K562 (cell line): ENCODE measurements around the gene FAM114A1. TPM values are rescaled to one million over a fixed set of nuclear protein-coding genes. Genes with fewer than 3 reads are reported as not detected.

Experiments
- ATAC-seq: fragments of 200-7000 bp; cut with Tn5 transposase; 3 replicates; pipeline ENCODE4 v1.9.1; 2020; ENCODE audit warnings: moderate library complexity
- BruUV-seq: library from RNA; stranded (reverse); fragments of 400-500 nt; replicated peaks from 2 replicates; lab custom pipeline; 2021; lab: Mats Ljungman, UMichigan
- CTCF ChIA-PET: fragments of 300-600 bp; formaldehyde crosslinking; extraction: SDS; loops from one replicate; lab custom pipeline; 2021; ENCODE audit warnings: low intra/inter-chr PET ratio; lab: Yijun Ruan, JAX
- POLR2A ChIA-PET: fragments of 300-600, 350-650 bp; sonication (Branson Sonifier 250); formaldehyde crosslinking; extraction: SDS; loops from one replicate; lab custom pipeline; 2021; ENCODE audit warnings: antibody characterized with exemption, inconsistent platforms; lab: Yijun Ruan, JAX
- DNase-seq, 4 experiments: peaks; one replicate each; pipeline versions ENCODE4 v3.0.0 to v3.0.0-alpha.2; 2011 to 2018; ENCODE audit warnings: low spot score in 3 of 4, mixed read lengths in 3 of 4; ENCODE audit errors: extremely low read depth in 1 of 4
- FAIRE-seq: peaks from 2 replicates; lab custom pipeline; 2011; peaks lifted over from hg19 to GRCh38; lab: Jason Lieb, UNC
- H2AFZ ChIP-seq: 2 replicates; pipeline ENCODE4 v1.6.0; 2011; ENCODE audit warnings: low read depth, low read length, control low read depth, inconsistent platforms
- H3K27ac ChIP-seq: fragments of 200-600 bp; 3 replicates; pipeline ENCODE4 v1.8.0; 2011; ENCODE audit warnings: low read depth, mild to moderate bottlenecking, control low read depth, inconsistent platforms, low read length, moderate library complexity, mixed read lengths; ENCODE audit errors: extremely low read depth
- H3K27me3 ChIP-seq, 2 experiments: fragments of 300-600 bp in 1 of 2; 2 replicates in 1 of 2; 3 replicates in 1 of 2; pipeline versions ENCODE4 v1.6.0 to v1.8.0; 2011; ENCODE audit warnings: inconsistent platforms in 2 of 2, low read length in 2 of 2, mild to moderate bottlenecking in 1 of 2, mixed read lengths in 1 of 2, moderate library complexity in 1 of 2; ENCODE audit not compliant: control insufficient read depth in 2 of 2, insufficient read depth in 2 of 2
- H3K36me3 ChIP-seq: fragments of 300-600 bp; 3 replicates; pipeline ENCODE4 v1.8.0; 2011; ENCODE audit warnings: mild to moderate bottlenecking, low read length, inconsistent platforms; ENCODE audit not compliant: control insufficient read depth, insufficient read depth
- H3K4me1 ChIP-seq, 2 experiments: fragments of 200-600 bp in 1 of 2; replicated peaks in 1 of 2; 2 replicates in 1 of 2; 3 replicates in 1 of 2; pipeline versions ENCODE4 v1.5.1 to v1.8.0; 2011; ENCODE audit warnings: inconsistent platforms in 2 of 2, low read length in 2 of 2, mild to moderate bottlenecking in 1 of 2, mixed read lengths in 1 of 2, moderate library complexity in 1 of 2; ENCODE audit not compliant: control insufficient read depth in 2 of 2, insufficient read depth in 2 of 2
- H3K4me2 ChIP-seq: 2 replicates; pipeline ENCODE4 v1.6.1; 2011; ENCODE audit warnings: low read length, control low read depth, inconsistent platforms, mixed read lengths; ENCODE audit not compliant: insufficient read depth
- H3K4me3 ChIP-seq: fragments of 200-600 bp; sonication (generic), shearing (Covaris generic); 2 replicates; pipeline ENCODE4 v1.5.1; 2016; ENCODE audit warnings: control low read depth, inconsistent platforms
- H3K79me2 ChIP-seq: fragments of 200-600 bp; 3 replicates; pipeline ENCODE4 v1.8.0; 2011; ENCODE audit warnings: low read length, inconsistent platforms; ENCODE audit not compliant: control insufficient read depth, insufficient read depth
- H3K9ac ChIP-seq, 2 experiments: 2 replicates each; pipeline versions ENCODE4 v1.6.0 to v1.6.1; 2011; ENCODE audit warnings: low read depth in 2 of 2, low read length in 2 of 2, control low read depth in 1 of 2, inconsistent platforms in 1 of 2, mild to moderate bottlenecking in 1 of 2, mixed read lengths in 1 of 2; ENCODE audit not compliant: insufficient read depth in 1 of 2
- H3K9me1 ChIP-seq: one replicate; pipeline ENCODE4 v1.6.0; 2011; ENCODE audit warnings: inconsistent platforms, mild to moderate bottlenecking, low read length, moderate library complexity; ENCODE audit not compliant: control insufficient read depth, insufficient read depth
- H3K9me3 ChIP-seq: replicated peaks from 2 replicates; pipeline ENCODE4 v1.5.1; 2011; ENCODE audit warnings: low read depth, low read length, inconsistent platforms; ENCODE audit not compliant: control insufficient read depth, insufficient read depth
- H4K20me1 ChIP-seq: replicated peaks from 2 replicates; pipeline ENCODE4 v1.6.1; 2011; ENCODE audit warnings: low read length, inconsistent platforms, mixed read lengths; ENCODE audit not compliant: control insufficient read depth, insufficient read depth
- C11orf30 ChIP-seq: fragments of 450-650 bp; IDR thresholded peaks from 2 replicates; pipeline ENCODE4 v1.6.1; 2016; ENCODE audit warnings: low read depth, mild to moderate bottlenecking
- COPS2 ChIP-seq: fragments of 450-650 bp; conservative IDR thresholded peaks from 2 replicates; pipeline ENCODE4 v1.6.1; 2016; ENCODE audit warnings: mild to moderate bottlenecking, moderate library complexity
- ETV5 ChIP-seq: sonication (generic); formaldehyde crosslinking; IDR thresholded peaks from 2 replicates; pipeline ENCODE4 v1.4.0; 2020; ENCODE audit warnings: low read depth, mild to moderate bottlenecking, missing genetic modification reagents
- PHTF2 ChIP-seq: fragments of 250-450 bp; sonication (Bioruptor Pico); IDR thresholded peaks from 2 replicates; pipeline ENCODE4 v1.5.0; 2021; ENCODE audit warnings: mild to moderate bottlenecking
- RAD21 ChIP-seq, 2 experiments: fragments of 250-450 bp in 1 of 2; fragments of 450-650 bp in 1 of 2; sonication (Bioruptor Pico) in 1 of 2; formaldehyde crosslinking in 1 of 2; IDR thresholded peaks in 1 of 2; conservative IDR thresholded peaks in 1 of 2; 2 replicates each; pipeline versions ENCODE4 v1.4.0 to v1.8.0; 2020 to 2022; ENCODE audit warnings: mild to moderate bottlenecking in 2 of 2, moderate library complexity in 1 of 2
- ZNF174 ChIP-seq: fragments of 250-450 bp; sonication (Bioruptor Pico); IDR thresholded peaks from 2 replicates; pipeline ENCODE4 v1.4.0; 2020; ENCODE audit warnings: mild to moderate bottlenecking
- ZNF316 ChIP-seq: fragments of 450-650 bp; IDR thresholded peaks from 2 replicates; pipeline ENCODE4 v1.6.1; 2016
- ZNF41 ChIP-seq: fragments of 250-450 bp; sonication (Bioruptor Pico); conservative IDR thresholded peaks from 2 replicates; pipeline ENCODE4 v1.4.0; 2020; ENCODE audit warnings: mild to moderate bottlenecking
- ZNF717 ChIP-seq: fragments of 250-450 bp; sonication (Bioruptor Pico); IDR thresholded peaks from 2 replicates; pipeline ENCODE4 v1.5.0; 2021
- ZNF830 ChIP-seq: fragments of 250-450 bp; sonication (Bioruptor Pico); IDR thresholded peaks from 2 replicates; pipeline ENCODE4 v1.5.0; 2021; ENCODE audit warnings: mild to moderate bottlenecking
- WGBS: fragments of 100-300 bp; shearing (Covaris generic); methylation state at CpG from one replicate; pipeline ENCODE4 v1.1.6; 2016; ENCODE audit warnings: low coverage, mixed read lengths; ENCODE audit not compliant: insufficient coverage; ENCODE audit errors: missing lambda C conversion rate; 5-methylcytosine and 5-hydroxymethylcytosine counted together
- in situ Hi-C: fragments of 300-500 bp; cut with MboI; formaldehyde crosslinking; loops from 4 replicates; pipeline ENCODE4 v1.15.0; 2018; ENCODE audit warnings: inconsistent platforms, mixed read lengths
- intact Hi-C: fragments of 100-400 bp; cut with micrococcal nuclease; formaldehyde crosslinking; loops from 2 replicates; pipeline ENCODE4 v1.14.2; 2022
- polyA plus RNA-seq, 8 experiments: library from polyadenylated mRNA; depleted of rRNA in 4 of 8; stranded (reverse) in 5 of 8; unstranded in 3 of 8; fragments of >200 nt; fragmentation: Nextera tagmentation in 2 of 8; fragmentation: Illumina TruSeq in 1 of 8; extraction: Ambion mirVana in 2 of 8; extraction: Trizol in 1 of 8; gene quantifications; 2 replicates each; pipeline versions ENCODE4 v1.2.1 to v1.2.3, GENCODE V29; 2011 to 2014; ENCODE audit warnings: inconsistent platforms in 1 of 8, missing spikeins in 1 of 8
- total RNA-seq, 7 experiments: library from RNA; depleted of rRNA in 6 of 7; stranded (reverse); fragments of >200 nt in 6 of 7; fragmentation: Illumina TruSeq in 2 of 7; extraction: Trizol in 2 of 7; gene quantifications; 2 replicates each; pipeline versions ENCODE4 v1.2.1 to v1.2.3, GENCODE V29; 2011 to 2021; ENCODE audit warnings: low replicate concordance in 1 of 7
- TF ChIP-seq, protein P1 (sequence below), 3 experiments: IDR thresholded peaks in 2 of 3; conservative IDR thresholded peaks in 1 of 3; 2 replicates each; pipeline ENCODE4 v1.5.1; 2011 to 2012; ENCODE audit warnings: low read length in 3 of 3, mild to moderate bottlenecking in 3 of 3, control low read depth in 2 of 3, improper control_type of control experiment in 1 of 3, inconsistent platforms in 1 of 3, low read depth in 1 of 3, mixed read lengths in 1 of 3, moderate library complexity in 1 of 3; ENCODE audit not compliant: insufficient read depth in 2 of 3
- TF ChIP-seq, protein P2 (sequence below): sonication (generic); formaldehyde crosslinking; IDR thresholded peaks from 2 replicates; pipeline ENCODE4 v1.9.0; 2022; ENCODE audit warnings: mild to moderate bottlenecking, missing genetic modification reagents
- TF ChIP-seq, protein P3 (sequence below): fragments of 450-650 bp; conservative IDR thresholded peaks from 2 replicates; pipeline ENCODE4 v1.6.1; 2016; ENCODE audit warnings: missing genetic modification characterization, low read depth, mild to moderate bottlenecking, control low read depth, missing compliant biosample characterization
- TF ChIP-seq, protein P4 (sequence below): fragments of 250-450 bp; sonication (Bioruptor Pico); IDR thresholded peaks from 2 replicates; pipeline ENCODE4 v1.5.0; 2021
- TF ChIP-seq, protein P5 (sequence below), 2 experiments: fragments of 450-650 bp in 1 of 2; sonication (generic) in 1 of 2; formaldehyde crosslinking; conservative IDR thresholded peaks; 2 replicates each; pipeline versions ENCODE4 v1.4.0 to v1.8.1; 2020 to 2022; ENCODE audit warnings: mild to moderate bottlenecking in 1 of 2, missing genetic modification reagents in 1 of 2

FAM114A1 gene
- total and polyA plus RNA-seq, 9 of the 15 experiments (the other 6 are each of a cell fraction or from before 2014, with no cell fraction given), result 1.8 to 12.0 (median 4.3) TPM

DNA sequence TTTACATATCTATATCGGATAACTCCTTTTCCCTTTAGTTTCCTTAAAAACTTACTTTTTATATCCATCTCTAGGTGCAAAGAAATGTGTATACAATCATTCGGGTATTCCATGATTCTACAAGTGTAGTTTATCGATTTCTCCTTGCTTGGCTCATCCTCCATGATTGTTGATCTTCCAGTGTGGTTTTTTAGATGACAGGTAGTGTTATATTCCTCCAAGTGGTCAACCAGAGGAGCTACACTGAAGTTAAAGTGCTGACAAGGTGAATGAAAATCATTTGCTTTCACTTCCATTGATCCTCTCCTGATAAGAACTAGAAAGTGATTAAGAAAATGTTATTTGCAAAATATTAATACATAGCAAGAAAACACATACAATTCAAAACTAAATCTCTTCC is 126.1 kb downstream of the FAM114A1 start:
- ChIA-PET POLR2A (no interaction called here), CTCF (no interaction called here)
- peak in 2 of 4 experiments; percentile 22 to 23 for DNase-seq
- Histone ChIP-seq H3K9ac (no peak overlapping the region), H3K4me1 (no peaks in the 10 kb centered on the region), H3K4me3 (no peak overlapping the region), H3K36me3 (no peaks in the 10 kb centered on the region), H3K27ac (no peak overlapping the region), H3K9me3 (no peaks in the 10 kb centered on the region), H2AFZ (no peak overlapping the region), H3K4me2 (no peak overlapping the region), H3K27me3 (no peaks in the 10 kb centered on the region), H3K9me1 (no peaks in the 10 kb centered on the region), H3K79me2 (no peaks in the 10 kb centered on the region), H4K20me1 (no peaks in the 10 kb centered on the region)
- in situ Hi-C loops, result no loop called here
- BruUV-seq, result no TSS peak
- ATAC-seq, result no peak
- WGBS, result 69% methylated on average over 3 of the region's 3 CpGs
- no peak for FAIRE-seq
- intact Hi-C loops, result no loop called here
- TF ChIP-seq, protein P1, sequence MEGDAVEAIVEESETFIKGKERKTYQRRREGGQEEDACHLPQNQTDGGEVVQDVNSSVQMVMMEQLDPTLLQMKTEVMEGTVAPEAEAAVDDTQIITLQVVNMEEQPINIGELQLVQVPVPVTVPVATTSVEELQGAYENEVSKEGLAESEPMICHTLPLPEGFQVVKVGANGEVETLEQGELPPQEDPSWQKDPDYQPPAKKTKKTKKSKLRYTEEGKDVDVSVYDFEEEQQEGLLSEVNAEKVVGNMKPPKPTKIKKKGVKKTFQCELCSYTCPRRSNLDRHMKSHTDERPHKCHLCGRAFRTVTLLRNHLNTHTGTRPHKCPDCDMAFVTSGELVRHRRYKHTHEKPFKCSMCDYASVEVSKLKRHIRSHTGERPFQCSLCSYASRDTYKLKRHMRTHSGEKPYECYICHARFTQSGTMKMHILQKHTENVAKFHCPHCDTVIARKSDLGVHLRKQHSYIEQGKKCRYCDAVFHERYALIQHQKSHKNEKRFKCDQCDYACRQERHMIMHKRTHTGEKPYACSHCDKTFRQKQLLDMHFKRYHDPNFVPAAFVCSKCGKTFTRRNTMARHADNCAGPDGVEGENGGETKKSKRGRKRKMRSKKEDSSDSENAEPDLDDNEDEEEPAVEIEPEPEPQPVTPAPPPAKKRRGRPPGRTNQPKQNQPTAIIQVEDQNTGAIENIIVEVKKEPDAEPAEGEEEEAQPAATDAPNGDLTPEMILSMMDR (IDR thresholded peaks at IDR 0.05 in 2 of 3, conservative IDR thresholded peaks at IDR 0.05 in 1 of 3; ENCODE audit: insufficient read depth in 2 of 3, low read depth in 1 of 3, low read length in 3 of 3), result no peak; a peak in 1 of 6 replicates
- TF ChIP-seq ZNF717 (CRISPR knock-in tag) (no peak), ZNF174 (CRISPR knock-in tag) (no peak), COPS2 (no peak), PHTF2 (no peak), ZNF316 (peak; percentile 53), RAD21 (CRISPR knock-in tag; conservative IDR thresholded peaks at IDR 0.05 in 1 of 2, IDR thresholded peaks at IDR 0.05 in 1 of 2) (0 out of 4 replicates have a peak, but pooled peaks of 1 of the 2 experiments have one; percentile 19), C11orf30 (peak; percentile 34; the same call in 1 of the 2 replicates), ZNF41 (no peak), ETV5 (CRISPR knock-in tag) (no peak), ZNF830 (CRISPR knock-in tag) (no peak)
- TF ChIP-seq, protein P2, sequence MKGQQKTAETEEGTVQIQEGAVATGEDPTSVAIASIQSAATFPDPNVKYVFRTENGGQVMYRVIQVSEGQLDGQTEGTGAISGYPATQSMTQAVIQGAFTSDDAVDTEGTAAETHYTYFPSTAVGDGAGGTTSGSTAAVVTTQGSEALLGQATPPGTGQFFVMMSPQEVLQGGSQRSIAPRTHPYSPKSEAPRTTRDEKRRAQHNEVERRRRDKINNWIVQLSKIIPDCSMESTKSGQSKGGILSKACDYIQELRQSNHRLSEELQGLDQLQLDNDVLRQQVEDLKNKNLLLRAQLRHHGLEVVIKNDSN (CRISPR knock-in tag), result no peak
- TF ChIP-seq, protein P3, sequence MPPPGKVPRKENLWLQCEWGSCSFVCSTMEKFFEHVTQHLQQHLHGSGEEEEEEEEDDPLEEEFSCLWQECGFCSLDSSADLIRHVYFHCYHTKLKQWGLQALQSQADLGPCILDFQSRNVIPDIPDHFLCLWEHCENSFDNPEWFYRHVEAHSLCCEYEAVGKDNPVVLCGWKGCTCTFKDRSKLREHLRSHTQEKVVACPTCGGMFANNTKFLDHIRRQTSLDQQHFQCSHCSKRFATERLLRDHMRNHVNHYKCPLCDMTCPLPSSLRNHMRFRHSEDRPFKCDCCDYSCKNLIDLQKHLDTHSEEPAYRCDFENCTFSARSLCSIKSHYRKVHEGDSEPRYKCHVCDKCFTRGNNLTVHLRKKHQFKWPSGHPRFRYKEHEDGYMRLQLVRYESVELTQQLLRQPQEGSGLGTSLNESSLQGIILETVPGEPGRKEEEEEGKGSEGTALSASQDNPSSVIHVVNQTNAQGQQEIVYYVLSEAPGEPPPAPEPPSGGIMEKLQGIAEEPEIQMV (tag), result no peak
- TF ChIP-seq, protein P4, sequence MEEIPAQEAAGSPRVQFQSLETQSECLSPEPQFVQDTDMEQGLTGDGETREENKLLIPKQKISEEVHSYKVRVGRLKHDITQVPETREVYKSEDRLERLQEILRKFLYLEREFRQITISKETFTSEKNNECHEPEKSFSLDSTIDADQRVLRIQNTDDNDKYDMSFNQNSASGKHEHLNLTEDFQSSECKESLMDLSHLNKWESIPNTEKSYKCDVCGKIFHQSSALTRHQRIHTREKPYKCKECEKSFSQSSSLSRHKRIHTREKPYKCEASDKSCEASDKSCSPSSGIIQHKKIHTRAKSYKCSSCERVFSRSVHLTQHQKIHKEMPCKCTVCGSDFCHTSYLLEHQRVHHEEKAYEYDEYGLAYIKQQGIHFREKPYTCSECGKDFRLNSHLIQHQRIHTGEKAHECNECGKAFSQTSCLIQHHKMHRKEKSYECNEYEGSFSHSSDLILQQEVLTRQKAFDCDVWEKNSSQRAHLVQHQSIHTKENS (CRISPR knock-in tag), result no peak
- TF ChIP-seq, protein P5, sequence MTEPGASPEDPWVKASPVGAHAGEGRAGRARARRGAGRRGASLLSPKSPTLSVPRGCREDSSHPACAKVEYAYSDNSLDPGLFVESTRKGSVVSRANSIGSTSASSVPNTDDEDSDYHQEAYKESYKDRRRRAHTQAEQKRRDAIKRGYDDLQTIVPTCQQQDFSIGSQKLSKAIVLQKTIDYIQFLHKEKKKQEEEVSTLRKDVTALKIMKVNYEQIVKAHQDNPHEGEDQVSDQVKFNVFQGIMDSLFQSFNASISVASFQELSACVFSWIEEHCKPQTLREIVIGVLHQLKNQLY (CRISPR knock-in tag; conservative IDR thresholded peaks at IDR 0.05), result no peak
